HG02571 (cell line): ENCODE data around the gene SLC17A9.

Experiments used
- ATAC-seq: cut with Tn5 transposase; IDR thresholded peaks from one replicate; pipeline ENCODE4 v1.9.1; 2021; ENCODE audit warnings: mild to moderate bottlenecking, moderate library complexity; ENCODE audit not compliant: unreplicated experiment

Gene SLC17A9

GRCh38 chr20:62937268-62938104, 15.0 kb upstream of the SLC17A9 start:
- ATAC-seq = peak; percentile 73

- ATAC-seq = peak; percentile 35
Measured at GRCh38 chr20:62938105-62938888, 14.2 kb upstream of the SLC17A9 start, which contains the start of gene GID8. Gene GID8 (plus strand): TSS chr20:62938147. CDS start chr20:62941503, 3,356 bp downstream.

DNA sequence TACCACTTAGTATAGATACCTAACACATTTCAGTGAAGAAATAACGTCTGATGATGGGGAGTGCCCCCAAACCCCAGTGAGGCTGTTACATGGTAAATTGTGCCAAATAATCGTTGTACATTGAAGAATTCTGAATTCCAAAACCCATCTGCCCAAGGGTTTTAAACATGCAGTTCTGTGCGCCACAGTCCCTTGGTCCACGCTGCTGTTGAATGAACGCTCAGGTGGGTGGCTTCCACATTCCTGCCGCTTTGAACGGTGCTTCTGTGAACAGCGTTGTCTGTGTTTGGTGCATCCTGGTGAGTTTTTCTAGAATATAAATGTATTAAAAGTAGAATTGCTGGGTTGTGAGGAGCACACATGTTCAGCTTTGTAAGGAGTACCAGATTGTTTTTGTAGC, 11.6 kb upstream of the SLC17A9 start:
- ATAC-seq = no peak

DNA sequence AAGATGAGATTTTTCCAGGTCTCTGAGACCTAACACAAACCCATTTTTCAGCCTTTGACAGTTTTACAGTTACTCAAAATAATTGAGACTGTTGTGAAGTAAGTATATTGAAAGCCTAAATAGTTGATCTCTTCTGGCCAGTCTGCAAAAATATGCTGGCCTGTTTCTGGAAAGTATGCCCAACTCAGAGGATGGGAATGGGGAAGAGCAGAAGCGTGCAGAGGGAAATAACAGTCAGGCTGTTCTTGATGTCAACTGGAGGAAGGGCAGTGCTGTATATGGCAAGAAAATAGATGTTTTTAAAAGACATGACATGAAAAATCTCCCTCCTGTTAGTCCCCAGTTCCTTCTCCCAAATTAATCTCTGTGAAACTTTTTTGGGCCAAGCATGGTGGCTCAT, 10.7 kb upstream of the SLC17A9 start:
- no peak for ATAC-seq

DNA sequence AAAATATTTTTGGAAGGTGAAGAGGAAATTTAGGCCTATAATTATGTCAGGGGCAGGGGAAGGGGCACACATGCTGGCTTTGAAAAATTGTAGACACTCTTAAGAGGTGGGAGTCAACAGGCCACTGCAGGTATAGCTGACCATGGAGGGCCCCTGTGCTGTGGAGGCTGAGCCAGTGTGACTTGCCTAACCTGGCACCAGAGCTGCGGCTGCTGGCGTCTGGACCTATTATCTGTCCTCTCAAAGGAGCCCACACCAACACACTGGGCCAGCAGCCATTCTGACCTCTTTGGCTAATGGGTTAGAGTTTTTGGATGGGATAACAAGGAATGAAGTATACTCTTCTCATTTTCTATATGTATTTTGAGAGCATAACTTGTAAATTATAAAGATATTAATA, 10.1 kb upstream of the SLC17A9 start:
- no peak for ATAC-seq

DNA sequence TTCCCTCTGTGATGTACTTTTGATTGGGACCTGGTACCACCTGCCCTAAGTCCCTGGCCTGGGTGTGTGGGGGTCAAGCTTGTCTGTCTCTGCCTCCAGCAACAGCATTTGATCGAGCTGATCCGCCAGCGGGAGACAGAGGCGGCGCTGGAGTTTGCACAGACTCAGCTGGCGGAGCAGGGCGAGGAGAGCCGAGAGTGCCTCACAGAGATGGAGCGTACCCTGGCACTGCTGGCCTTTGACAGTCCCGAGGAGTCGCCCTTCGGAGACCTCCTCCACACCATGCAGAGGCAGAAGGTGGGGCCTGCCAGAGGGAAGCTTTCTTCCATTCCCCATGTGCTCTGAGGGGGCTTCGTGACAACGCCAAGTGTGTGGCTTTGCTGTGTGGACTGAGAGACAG, 9.1 kb upstream of the SLC17A9 start:
- no peak for ATAC-seq

GRCh38 chr20:62944184-62944583, 8.3 kb upstream of the SLC17A9 start:
- ATAC-seq = no peak

- ATAC-seq = no peak
Measured at GRCh38 chr20:62944746-62945145, 7.8 kb upstream of the SLC17A9 start.

- no peak for ATAC-seq
Measured at GRCh38 chr20:62945771-62946339, 6.7 kb upstream of the SLC17A9 start.

- ATAC-seq = no peak
Measured at GRCh38 chr20:62946918-62947317, 5.6 kb upstream of the SLC17A9 start.

GRCh38 chr20:62947532-62948300, 4.8 kb upstream of the SLC17A9 start:
- ATAC-seq = no peak

- ATAC-seq = no peak
Measured at GRCh38 chr20:62949153-62949821, 3.2 kb upstream of the SLC17A9 start.

DNA sequence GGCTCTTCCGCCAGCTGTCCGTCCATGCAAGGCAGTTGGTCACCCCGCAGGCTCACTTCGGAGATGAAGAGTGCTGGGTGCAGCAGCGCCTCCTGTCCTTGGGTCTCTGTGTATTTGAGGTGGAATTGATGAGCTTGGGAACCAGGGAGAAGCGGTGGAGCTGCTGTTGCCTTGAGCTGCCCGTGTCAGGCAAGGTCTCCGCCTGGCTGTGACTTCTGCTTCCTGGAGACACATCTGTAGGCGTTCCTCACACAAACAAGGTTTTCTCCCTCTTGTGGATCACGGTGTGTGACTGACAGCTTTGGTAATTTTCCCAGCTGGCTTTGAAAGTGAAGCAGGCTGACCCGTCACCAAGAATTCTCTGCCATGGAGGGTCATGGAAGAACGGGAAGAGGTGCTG, 2.5 kb upstream of the SLC17A9 start:
- no peak for ATAC-seq

DNA sequence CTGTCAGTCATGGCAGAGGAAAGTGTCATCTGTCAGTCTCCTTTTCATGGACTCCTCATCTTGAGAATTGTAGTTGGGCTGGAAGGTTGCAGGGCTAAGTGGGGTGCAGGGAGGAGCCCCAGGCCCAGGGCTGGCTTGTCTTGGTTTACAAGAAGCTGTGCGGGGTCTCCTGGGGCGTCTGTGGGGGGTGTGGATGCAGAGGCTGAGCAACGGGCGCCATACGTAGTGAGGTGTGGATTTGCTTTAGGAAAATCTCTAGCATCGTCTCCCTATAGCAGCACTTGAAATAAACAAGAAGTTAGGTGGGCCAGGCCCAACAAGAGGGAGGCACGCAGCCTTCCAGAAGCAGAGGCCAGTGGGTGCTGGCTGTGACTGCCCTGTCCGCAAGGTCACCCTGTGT, 1.8 kb upstream of the SLC17A9 start:
- no peak for ATAC-seq

DNA sequence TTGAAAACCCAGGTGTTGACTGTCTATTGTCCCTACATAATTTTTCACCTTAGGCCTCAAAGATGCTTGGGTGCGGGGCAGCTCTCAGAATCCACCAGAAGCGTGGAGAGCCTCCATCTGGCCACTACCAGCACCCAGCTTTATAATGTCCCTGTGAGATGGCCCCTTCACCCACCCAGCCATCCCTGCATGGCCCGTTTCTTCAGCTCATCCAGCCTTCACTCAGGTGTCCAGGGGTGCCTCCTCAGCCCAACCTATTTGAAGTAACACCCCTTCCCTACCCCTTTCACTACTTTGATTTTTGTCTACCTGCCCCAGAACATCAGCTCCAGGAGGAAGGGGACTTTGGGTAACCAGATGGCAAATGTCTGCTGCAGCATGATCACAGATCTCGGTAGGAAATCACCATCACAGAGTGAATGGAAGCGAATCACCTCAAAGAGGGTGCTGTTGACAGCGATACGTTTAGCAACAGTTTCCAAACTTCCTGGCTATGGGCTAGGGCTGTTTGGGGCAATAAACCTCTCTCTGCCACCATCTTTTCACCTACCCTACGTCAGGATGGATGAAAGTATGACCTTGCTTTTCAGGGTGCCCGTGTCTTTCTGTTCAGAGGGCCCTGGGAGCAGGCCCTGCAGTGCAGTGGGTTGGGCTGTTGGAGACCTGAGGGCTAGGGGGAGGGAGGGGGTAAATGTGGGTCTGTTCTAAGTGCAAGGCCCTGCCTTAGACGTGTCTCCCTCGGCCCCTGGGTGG, 1.2 kb upstream of the SLC17A9 start:
- ATAC-seq = no peak

- ATAC-seq = no peak
Measured at GRCh38 chr20:62951896-62952372, 575 bp upstream of the SLC17A9 start.

GRCh38 chr20:62952968-62953838, 694 bp downstream of the SLC17A9 start:
- ATAC-seq = peak; percentile 6

DNA sequence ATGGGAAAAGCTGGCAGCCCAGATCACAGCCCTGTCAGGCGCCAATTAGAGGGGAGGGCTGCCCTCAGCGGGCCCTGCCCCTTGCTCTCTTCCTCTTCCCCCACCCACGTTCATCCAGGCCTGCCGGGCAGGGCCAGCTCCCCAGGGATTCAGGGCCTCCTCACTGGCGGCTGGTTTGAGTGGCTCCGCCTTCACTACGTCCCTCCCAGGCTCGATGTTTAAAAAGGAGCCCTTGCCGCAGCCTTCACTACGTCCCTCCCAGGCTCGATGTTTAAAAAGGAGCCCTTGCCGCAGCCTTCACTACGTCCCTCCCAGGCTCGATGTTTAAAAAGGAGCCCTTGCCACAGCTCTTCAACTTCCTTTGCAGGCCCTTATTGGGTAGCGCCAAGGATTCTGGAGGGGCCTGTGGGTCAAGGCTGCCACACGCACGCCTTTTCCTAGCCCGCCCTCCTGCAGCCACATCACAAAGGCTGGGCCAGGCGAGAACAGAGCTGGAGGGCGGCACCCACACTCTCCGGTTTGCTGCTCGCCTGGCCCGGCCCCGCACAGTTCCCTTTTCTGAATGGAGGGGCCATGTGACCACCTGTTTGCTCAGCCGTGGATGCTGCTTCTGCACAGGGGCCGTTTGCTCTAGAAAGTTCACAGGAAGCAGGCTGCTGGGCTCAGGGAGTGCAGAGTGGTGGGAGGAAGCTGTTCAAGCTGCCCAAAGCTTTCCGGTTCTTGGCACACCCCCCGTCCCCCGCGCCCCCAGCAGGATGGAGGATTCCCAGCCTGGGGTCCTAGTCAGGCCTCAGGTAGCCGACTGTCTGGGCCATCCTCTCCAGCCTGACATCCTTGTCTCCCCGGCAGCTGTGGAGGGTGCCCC, 1.6 kb downstream of the SLC17A9 start:
- ATAC-seq = peak; percentile 43
